SK-N-SH treated with all-trans-retinoic acid at 6 μM for 48 hours (cell line): ENCODE data around the gene SLC25A11.

Experiments
- ATAC-seq: fragments of 200-7000 bp; cut with Tn5 transposase; 3 replicates; pipeline ENCODE4 v1.9.1; 2020; ENCODE audit warnings: mild to moderate bottlenecking, moderate library complexity
- ARNTL ChIP-seq: fragments of 450-650 bp; formaldehyde crosslinking; IDR thresholded peaks from 2 replicates; pipeline ENCODE4 v1.5.0; 2020; ENCODE audit warnings: low read depth, mild to moderate bottlenecking, moderate library complexity, borderline replicate concordance
- BACH2 ChIP-seq: fragments of 250-450 bp; sonication (Bioruptor Pico); IDR thresholded peaks from 2 replicates; pipeline ENCODE4 v1.9.0; 2021; ENCODE audit warnings: mild to moderate bottlenecking, borderline replicate concordance
- CSDC2 ChIP-seq: fragments of 250-450 bp; sonication (Bioruptor Pico); IDR thresholded peaks from 2 replicates; pipeline ENCODE4 v1.5.0; 2020; ENCODE audit warnings: mild to moderate bottlenecking, moderate library complexity
- ESRRG ChIP-seq: fragments of 250-450 bp; sonication (Bioruptor Pico); IDR thresholded peaks from 2 replicates; pipeline ENCODE4 v1.6.1; 2021; ENCODE audit warnings: mild to moderate bottlenecking
- GLIS3 ChIP-seq: fragments of 250-450 bp; sonication (Bioruptor Pico); IDR thresholded peaks from 2 replicates; pipeline ENCODE4 v1.5.0; 2020; ENCODE audit warnings: mild to moderate bottlenecking, moderate library complexity
- ISL1 ChIP-seq: fragments of 250-450 bp; sonication (Bioruptor Pico); IDR thresholded peaks from 2 replicates; pipeline ENCODE4 v2.1.2; 2022; ENCODE audit warnings: mild to moderate bottlenecking, moderate library complexity
- OSR1 ChIP-seq: fragments of 250-450 bp; sonication (Bioruptor Pico); IDR thresholded peaks from 2 replicates; pipeline ENCODE4 v1.8.0; 2022; ENCODE audit warnings: moderate library complexity, mild to moderate bottlenecking, inconsistent platforms
- PATZ1 ChIP-seq: fragments of 250-450 bp; sonication (Bioruptor Pico); IDR thresholded peaks from 2 replicates; pipeline ENCODE4 v1.8.0; 2020; ENCODE audit warnings: mild to moderate bottlenecking, moderate library complexity, borderline replicate concordance
- PPARA ChIP-seq: fragments of 250-450 bp; sonication (Bioruptor Pico); IDR thresholded peaks from 2 replicates; pipeline ENCODE4 v1.5.0; 2020; ENCODE audit warnings: mild to moderate bottlenecking, borderline replicate concordance
- RARB ChIP-seq: fragments of 250-450 bp; sonication (Bioruptor Pico); IDR thresholded peaks from 2 replicates; pipeline ENCODE4 v1.8.0; 2021; ENCODE audit warnings: mild to moderate bottlenecking, moderate library complexity
- SNAI2 ChIP-seq: fragments of 250-450 bp; sonication (Bioruptor Pico); IDR thresholded peaks from 2 replicates; pipeline ENCODE4 v1.5.0; 2020; ENCODE audit warnings: mild to moderate bottlenecking, moderate library complexity
- TCF4 ChIP-seq: fragments of 250-450 bp; sonication (Bioruptor Pico); IDR thresholded peaks from 2 replicates; pipeline ENCODE4 v1.8.0; 2021; ENCODE audit warnings: mild to moderate bottlenecking, moderate library complexity, borderline replicate concordance
- TOX ChIP-seq: fragments of 250-450 bp; sonication (Bioruptor Pico); IDR thresholded peaks from 2 replicates; pipeline ENCODE4 v1.8.0; 2021; ENCODE audit warnings: mild to moderate bottlenecking, moderate library complexity, borderline replicate concordance
- TSHZ2 ChIP-seq: fragments of 250-450 bp; sonication (Bioruptor Pico); IDR thresholded peaks from 2 replicates; pipeline ENCODE4 v1.5.0; 2020; ENCODE audit warnings: mild to moderate bottlenecking, moderate library complexity
- ZC3H10 ChIP-seq: fragments of 250-450 bp; sonication (Bioruptor Pico); IDR thresholded peaks from 2 replicates; pipeline ENCODE4 v1.5.1; 2021; ENCODE audit warnings: mild to moderate bottlenecking, moderate library complexity
- ZFP3 ChIP-seq: fragments of 250-450 bp; sonication (Bioruptor Pico); IDR thresholded peaks from 2 replicates; pipeline ENCODE4 v1.5.0; 2020; ENCODE audit warnings: mild to moderate bottlenecking, moderate library complexity
- ZFP30 ChIP-seq: fragments of 450-650 bp; formaldehyde crosslinking; IDR thresholded peaks from 2 replicates; pipeline ENCODE4 v1.5.0; 2022; ENCODE audit warnings: mild to moderate bottlenecking, moderate library complexity
- ZNF565 ChIP-seq: fragments of 450-650 bp; formaldehyde crosslinking; conservative IDR thresholded peaks from 2 replicates; pipeline ENCODE4 v1.5.0; 2020; ENCODE audit warnings: low read depth, mild to moderate bottlenecking, moderate library complexity
- ZNF70 ChIP-seq: fragments of 450-650 bp; formaldehyde crosslinking; IDR thresholded peaks from 2 replicates; pipeline ENCODE4 v1.5.0; 2020; ENCODE audit warnings: mild to moderate bottlenecking, moderate library complexity
- ZNF8 ChIP-seq: fragments of 450-650 bp; formaldehyde crosslinking; IDR thresholded peaks from 2 replicates; pipeline ENCODE4 v1.5.0; 2020; ENCODE audit warnings: mild to moderate bottlenecking, moderate library complexity
- TF ChIP-seq, protein P1 (sequence below): fragments of 250-450 bp; sonication (Bioruptor Pico); IDR thresholded peaks from 2 replicates; pipeline ENCODE4 v1.5.1; 2021; ENCODE audit warnings: mild to moderate bottlenecking, moderate library complexity
- TF ChIP-seq, protein P2 (sequence below): fragments of 250-450 bp; sonication (Bioruptor Pico); IDR thresholded peaks from 2 replicates; pipeline ENCODE4 v1.5.1; 2020; ENCODE audit warnings: low read depth, mild to moderate bottlenecking, moderate library complexity

SLC25A11 gene

DNA sequence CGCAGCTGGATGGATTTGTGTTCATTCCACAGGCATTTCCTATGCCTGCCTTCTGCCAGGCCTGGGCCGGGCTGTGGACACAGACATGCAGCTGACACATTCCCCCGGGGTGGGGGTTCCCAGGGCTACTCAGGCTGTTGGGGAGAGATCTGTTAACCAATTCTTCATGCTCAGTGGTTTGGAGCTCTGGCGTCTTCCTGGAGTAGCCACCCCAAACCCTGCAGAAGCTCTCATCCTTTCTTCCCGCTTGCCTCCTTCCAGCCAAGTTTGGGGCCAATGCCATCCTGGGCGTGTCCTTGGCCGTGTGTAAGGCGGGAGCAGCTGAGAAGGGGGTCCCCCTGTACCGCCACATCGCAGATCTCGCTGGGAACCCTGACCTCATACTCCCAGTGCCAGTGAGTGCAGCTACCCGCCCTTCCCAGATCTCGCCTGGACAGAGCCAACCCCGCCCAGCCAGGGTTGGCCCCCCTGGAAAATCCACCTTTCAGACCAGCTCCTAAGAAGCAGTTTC, 13.7 kb upstream of the SLC25A11 start:
- no peak for ATAC-seq
- TF ChIP-seq ZFP3 (CRISPR knock-in tag) (no peak), GLIS3 (no peak), CSDC2 (CRISPR knock-in tag) (no peak), ZFP30 (CRISPR knock-in tag) (no peak), ZNF70 (CRISPR knock-in tag) (no peak), OSR1 (CRISPR knock-in tag) (no peak), TSHZ2 (CRISPR knock-in tag) (no peak), SNAI2 (CRISPR knock-in tag) (no peak), ARNTL (CRISPR knock-in tag) (no peak), ESRRG (CRISPR knock-in tag) (no peak), TCF4 (CRISPR knock-in tag) (no peak), BACH2 (CRISPR knock-in tag) (no peak), RARB (CRISPR knock-in tag) (no peak), PPARA (CRISPR knock-in tag) (no peak), PATZ1 (CRISPR knock-in tag) (no peak), ZNF565 (CRISPR knock-in tag) (no peak), ZC3H10 (CRISPR knock-in tag) (no peak), ZNF8 (CRISPR knock-in tag) (no peak), TOX (CRISPR knock-in tag) (no peak)
- TF ChIP-seq, protein P1, sequence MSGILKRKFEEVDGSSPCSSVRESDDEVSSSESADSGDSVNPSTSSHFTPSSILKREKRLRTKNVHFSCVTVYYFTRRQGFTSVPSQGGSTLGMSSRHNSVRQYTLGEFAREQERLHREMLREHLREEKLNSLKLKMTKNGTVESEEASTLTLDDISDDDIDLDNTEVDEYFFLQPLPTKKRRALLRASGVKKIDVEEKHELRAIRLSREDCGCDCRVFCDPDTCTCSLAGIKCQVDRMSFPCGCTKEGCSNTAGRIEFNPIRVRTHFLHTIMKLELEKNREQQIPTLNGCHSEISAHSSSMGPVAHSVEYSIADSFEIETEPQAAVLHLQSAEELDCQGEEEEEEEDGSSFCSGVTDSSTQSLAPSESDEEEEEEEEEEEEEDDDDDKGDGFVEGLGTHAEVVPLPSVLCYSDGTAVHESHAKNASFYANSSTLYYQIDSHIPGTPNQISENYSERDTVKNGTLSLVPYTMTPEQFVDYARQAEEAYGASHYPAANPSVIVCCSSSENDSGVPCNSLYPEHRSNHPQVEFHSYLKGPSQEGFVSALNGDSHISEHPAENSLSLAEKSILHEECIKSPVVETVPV (CRISPR knock-in tag): no peak

GRCh38 chr17:4951486-4951885, 11.6 kb upstream of the SLC25A11 start:
- ATAC-seq: no peak
- TF ChIP-seq ZNF565 (CRISPR knock-in tag): no peak
- TF ChIP-seq, protein P2, sequence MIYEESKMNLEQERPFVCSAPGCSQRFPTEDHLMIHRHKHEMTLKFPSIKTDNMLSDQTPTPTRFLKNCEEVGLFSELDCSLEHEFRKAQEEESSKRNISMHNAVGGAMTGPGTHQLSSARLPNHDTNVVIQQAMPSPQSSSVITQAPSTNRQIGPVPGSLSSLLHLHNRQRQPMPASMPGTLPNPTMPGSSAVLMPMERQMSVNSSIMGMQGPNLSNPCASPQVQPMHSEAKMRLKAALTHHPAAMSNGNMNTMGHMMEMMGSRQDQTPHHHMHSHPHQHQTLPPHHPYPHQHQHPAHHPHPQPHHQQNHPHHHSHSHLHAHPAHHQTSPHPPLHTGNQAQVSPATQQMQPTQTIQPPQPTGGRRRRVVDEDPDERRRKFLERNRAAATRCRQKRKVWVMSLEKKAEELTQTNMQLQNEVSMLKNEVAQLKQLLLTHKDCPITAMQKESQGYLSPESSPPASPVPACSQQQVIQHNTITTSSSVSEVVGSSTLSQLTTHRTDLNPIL (CRISPR knock-in tag): no peak

DNA sequence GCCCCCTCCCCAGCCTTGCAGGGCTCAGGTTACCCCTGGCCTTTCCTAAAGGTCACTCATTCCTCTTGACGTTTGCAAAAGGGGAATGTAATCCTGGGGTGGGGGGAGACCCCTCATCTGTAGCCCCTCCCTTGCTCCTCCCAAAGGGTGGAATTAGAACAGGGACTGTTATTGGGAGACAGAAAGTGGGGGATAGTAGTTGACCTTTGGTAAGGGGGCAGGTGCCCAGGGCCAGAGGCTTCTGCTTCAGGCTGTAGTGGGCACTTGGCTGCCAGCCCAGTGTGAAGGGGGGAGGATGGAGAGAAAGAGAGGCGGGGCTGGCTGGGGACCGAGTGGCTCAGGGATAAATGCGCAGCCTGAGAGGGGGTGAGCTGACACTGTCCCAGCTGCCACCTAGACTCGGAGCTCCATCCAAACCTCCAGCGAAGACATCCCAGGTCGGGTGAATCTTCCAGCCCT, 10.9 kb upstream of the SLC25A11 start, which contains the start of gene ENO3:
Gene ENO3 (plus strand): TSS at position 374 of the 459 bp plus-strand sequence. CDS start 711 bp downstream, outside the sequence.
- TF ChIP-seq ISL1 (no peak), ZNF565 (CRISPR knock-in tag) (no peak), TOX (CRISPR knock-in tag) (no peak), TSHZ2 (CRISPR knock-in tag) (no peak), PPARA (CRISPR knock-in tag) (no peak), OSR1 (CRISPR knock-in tag) (no peak), BACH2 (CRISPR knock-in tag) (no peak), ESRRG (CRISPR knock-in tag) (no peak)
- TF ChIP-seq, protein P2 (CRISPR knock-in tag): no peak
- TF ChIP-seq, all 23 proteins: peak for 0
- ATAC-seq: no peak
